Inflammatory macrophage treated with lipopolysaccharide for 1 hour (primary cell): ENCODE measurements around the gene FAM187B.
"Not testable (repeated sequence)": the region's sequence is repeated elsewhere in the genome, so short reads cannot be mapped to it uniquely, and the experiment has no call there.

ENCODE experiments used
- DNase-seq, 2 donors: peaks; one replicate each; pipeline ENCODE4 v3.0.0-alpha.2; 2020 to 2022

The FAM187B gene

GRCh38 chr19:35261356-35262100, 33.0 kb upstream of the FAM187B start:
- no peak for DNase-seq

GRCh38 chr19:35260694-35261304, 32.3 kb upstream of the FAM187B start:
- DNase-seq = no peak

GRCh38 chr19:35257113-35257461, 28.5 kb upstream of the FAM187B start:
- no peak for DNase-seq

GRCh38 chr19:35256566-35256965, 28.0 kb upstream of the FAM187B start:
- DNase-seq = no peak

GRCh38 chr19:35254341-35255297, 26.1 kb upstream of the FAM187B start:
- DNase-seq = no peak

GRCh38 chr19:35253316-35254286, 25.1 kb upstream of the FAM187B start:
- no peak for DNase-seq

GRCh38 chr19:35251456-35251855, 22.9 kb upstream of the FAM187B start:
- DNase-seq = no peak

GRCh38 chr19:35249848-35250711, 21.5 kb upstream of the FAM187B start:
- DNase-seq = no peak

GRCh38 chr19:35249146-35249847, 20.8 kb upstream of the FAM187B start:
- peak; percentile 28 to 56 for DNase-seq

GRCh38 chr19:35248310-35249145, 20.0 kb upstream of the FAM187B start, which contains the start of gene LSR:
TSS of gene LSR (plus strand) at chr19:35249002. CDS start at chr19:35249023, 21 bp downstream.
- DNase-seq = no peak

GRCh38 chr19:35247526-35248309, 19.2 kb upstream of the FAM187B start:
- peak; percentile 36 to 74 for DNase-seq

GRCh38 chr19:35246466-35247092, 18.0 kb upstream of the FAM187B start:
- DNase-seq = peak; percentile 36 to 66

GRCh38 chr19:35241417-35241816, 12.9 kb upstream of the FAM187B start:
- no peak for DNase-seq

GRCh38 chr19:35240327-35240726, 11.8 kb upstream of the FAM187B start:
- DNase-seq = peak in 1 of 2 donors; percentile 44

GRCh38 chr19:35239597-35239996, 11.1 kb upstream of the FAM187B start:
- DNase-seq = not testable (repeated sequence)

GRCh38 chr19:35236638-35237400, 8.3 kb upstream of the FAM187B start:
- DNase-seq = peak in 1 of 2 donors; percentile 45

GRCh38 chr19:35232912-35233311, 4.4 kb upstream of the FAM187B start:
- DNase-seq = no peak
